HUES6 (cell line): ENCODE data around the gene ADAMTS6.

ENCODE experiments used
- H3K27ac ChIP-seq: 2 replicates; pipeline ENCODE4 v1.7.0; 2013; ENCODE audit warnings: low read depth, mild to moderate bottlenecking, low read length, inconsistent platforms
- H3K27me3 ChIP-seq: 2 replicates; pipeline ENCODE4 v1.6.1; 2013; ENCODE audit warnings: low read length; ENCODE audit not compliant: control insufficient read depth, insufficient read depth
- H3K36me3 ChIP-seq: 2 replicates; pipeline ENCODE4 v1.6.1; 2013; ENCODE audit warnings: low read length; ENCODE audit not compliant: control insufficient read depth, insufficient read depth
- H3K4me1 ChIP-seq: 2 replicates; pipeline ENCODE4 v1.6.1; 2013; ENCODE audit warnings: low read length; ENCODE audit not compliant: control insufficient read depth, insufficient read depth
- H3K4me3 ChIP-seq: 2 replicates; pipeline ENCODE4 v1.5.1; 2013; ENCODE audit warnings: low read depth, low read length
- H3K9ac ChIP-seq: one replicate; pipeline ENCODE4 v1.6.1; 2013; ENCODE audit warnings: mild to moderate bottlenecking, low read length
- H3K9me3 ChIP-seq: 2 replicates; pipeline ENCODE4 v1.6.1; 2013; ENCODE audit warnings: low read depth, low read length; ENCODE audit not compliant: control insufficient read depth, insufficient read depth

The ADAMTS6 gene

GRCh38 chr5:65423623-65424022, 58.1 kb downstream of the ADAMTS6 start:
- Histone ChIP-seq H3K4me1 (no peaks in the 10 kb centered on the region), H3K27me3 (no peaks in the 10 kb centered on the region), H3K36me3 (no peaks in the 10 kb centered on the region), H3K9ac (no peak overlapping the region), H3K9me3 (peaks cover 13% of the 10 kb centered on the region; the same call in 1 of the 2 replicates), H3K4me3 (no peak overlapping the region), H3K27ac (no peak overlapping the region)

- Histone ChIP-seq H3K4me1 (no peaks in the 10 kb centered on the region), H3K27ac (no peak overlapping the region), H3K36me3 (no peaks in the 10 kb centered on the region), H3K9me3 (peaks cover 18% of the 10 kb centered on the region; the same call in 1 of the 2 replicates), H3K9ac (no peak overlapping the region), H3K4me3 (no peak overlapping the region), H3K27me3 (no peaks in the 10 kb centered on the region)
These were observed 63.1 kb downstream of the ADAMTS6 start for GRCh38 chr5:65418661-65419060.

DNA sequence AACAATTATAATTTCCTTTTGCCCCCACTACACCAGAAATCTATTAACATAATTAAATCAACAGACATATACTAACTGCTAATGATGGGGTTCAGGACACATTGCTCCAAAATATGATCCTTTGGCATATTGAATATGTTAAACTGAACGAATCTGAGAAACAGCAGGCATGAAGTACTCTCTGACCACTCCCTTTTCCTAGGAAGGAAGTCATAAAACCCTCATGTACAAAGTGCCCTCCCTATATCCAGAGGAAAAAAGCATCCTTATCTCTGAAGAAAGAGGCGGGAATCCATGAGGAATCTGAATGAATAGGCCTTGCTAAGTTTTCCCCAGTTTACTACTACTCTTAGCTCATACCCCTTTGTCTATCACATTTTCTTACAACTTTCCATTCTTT, 67.9 kb downstream of the ADAMTS6 start:
- Histone ChIP-seq H3K4me3 (no peak overlapping the region), H3K36me3 (no peaks in the 10 kb centered on the region), H3K9me3 (0 out of 2 replicates have a peak, but pooled peaks cover 5% of the 10 kb centered on the region), H3K27me3 (no peaks in the 10 kb centered on the region), H3K9ac (no peak overlapping the region), H3K4me1 (no peaks in the 10 kb centered on the region), H3K27ac (no peak overlapping the region)

- Histone ChIP-seq H3K9me3 (0 out of 2 replicates have a peak, but pooled peaks cover 5% of the 10 kb centered on the region), H3K4me3 (no peak overlapping the region), H3K9ac (no peak overlapping the region), H3K4me1 (no peaks in the 10 kb centered on the region), H3K27me3 (no peaks in the 10 kb centered on the region), H3K27ac (no peak overlapping the region), H3K36me3 (no peaks in the 10 kb centered on the region)
These were observed 68.9 kb downstream of the ADAMTS6 start for GRCh38 chr5:65412842-65413241.

- Histone ChIP-seq H3K27ac (no peak overlapping the region), H3K36me3 (no peaks in the 10 kb centered on the region), H3K9me3 (no peaks in the 10 kb centered on the region), H3K27me3 (no peaks in the 10 kb centered on the region), H3K4me3 (no peak overlapping the region), H3K9ac (no peak overlapping the region), H3K4me1 (no peaks in the 10 kb centered on the region)
These were observed 70.4 kb downstream of the ADAMTS6 start for GRCh38 chr5:65411356-65411755.

- Histone ChIP-seq H3K9me3 (no peaks in the 10 kb centered on the region), H3K36me3 (no peaks in the 10 kb centered on the region), H3K27me3 (no peaks in the 10 kb centered on the region), H3K9ac (no peak overlapping the region), H3K4me1 (no peaks in the 10 kb centered on the region), H3K4me3 (no peak overlapping the region), H3K27ac (no peak overlapping the region)
These were observed 86.1 kb downstream of the ADAMTS6 start for GRCh38 chr5:65395526-65396155.

GRCh38 chr5:65394087-65394486, 87.6 kb downstream of the ADAMTS6 start:
- no peaks in the 10 kb centered on the region for H3K4me1 ChIP-seq
- no peaks in the 10 kb centered on the region for H3K36me3 ChIP-seq
- no peaks in the 10 kb centered on the region for H3K9me3 ChIP-seq
- H3K27me3 ChIP-seq, result no peaks in the 10 kb centered on the region
- H3K4me3 ChIP-seq, result no peak overlapping the region
- no peak overlapping the region for H3K27ac ChIP-seq
- H3K9ac ChIP-seq, result no peak overlapping the region

- Histone ChIP-seq H3K4me3 (no peak overlapping the region), H3K27me3 (no peaks in the 10 kb centered on the region), H3K36me3 (no peaks in the 10 kb centered on the region), H3K4me1 (no peaks in the 10 kb centered on the region), H3K9me3 (no peaks in the 10 kb centered on the region), H3K9ac (no peak overlapping the region), H3K27ac (no peak overlapping the region)
These were observed 90.1 kb downstream of the ADAMTS6 start for GRCh38 chr5:65391591-65391990.

- H3K27me3 ChIP-seq, result no peaks in the 10 kb centered on the region
- H3K4me3 ChIP-seq, result no peak overlapping the region
- H3K27ac ChIP-seq, result no peak overlapping the region
- no peak overlapping the region for H3K9ac ChIP-seq
- H3K36me3 ChIP-seq, result no peaks in the 10 kb centered on the region
- H3K9me3 ChIP-seq, result no peaks in the 10 kb centered on the region
- H3K4me1 ChIP-seq, result no peaks in the 10 kb centered on the region
These were observed 91.5 kb downstream of the ADAMTS6 start for GRCh38 chr5:65390208-65390607.

GRCh38 chr5:65383859-65384258, 97.9 kb downstream of the ADAMTS6 start:
- no peak overlapping the region for H3K9ac ChIP-seq
- no peaks in the 10 kb centered on the region for H3K4me1 ChIP-seq
- no peaks in the 10 kb centered on the region for H3K27me3 ChIP-seq
- no peak overlapping the region for H3K27ac ChIP-seq
- no peaks in the 10 kb centered on the region for H3K36me3 ChIP-seq
- no peaks in the 10 kb centered on the region for H3K9me3 ChIP-seq
- H3K4me3 ChIP-seq, result no peak overlapping the region

- H3K36me3 ChIP-seq, result no peaks in the 10 kb centered on the region
- no peaks in the 10 kb centered on the region for H3K4me1 ChIP-seq
- H3K27ac ChIP-seq, result no peak overlapping the region
- H3K4me3 ChIP-seq, result no peak overlapping the region
- no peaks in the 10 kb centered on the region for H3K27me3 ChIP-seq
- no peak overlapping the region for H3K9ac ChIP-seq
- no peaks in the 10 kb centered on the region for H3K9me3 ChIP-seq
These were observed 99.1 kb downstream of the ADAMTS6 start for GRCh38 chr5:65382582-65382981.
